GM12892 (cell line): ENCODE results near the gene GOLGA6D.
"Not testable (repeated sequence)": the region's sequence is repeated elsewhere in the genome, so short reads cannot be mapped to it uniquely, and the experiment has no call there.

ENCODE experiments used
- DNase-seq: peaks from one replicate; pipeline ENCODE4 v3.0.0; 2011; ENCODE audit not compliant: insufficient read length
- FAIRE-seq: peaks from 2 replicates; lab custom pipeline; 2011; peaks lifted over from hg19 to GRCh38; lab: Jason Lieb, UNC
- POLR2A ChIP-seq: IDR thresholded peaks from 2 replicates; pipeline ENCODE4 v1.6.1; 2011; ENCODE audit warnings: low read depth, low read length, control low read depth
- POLR2AphosphoS5 ChIP-seq: IDR thresholded peaks from 2 replicates; pipeline ENCODE4 v1.6.1; 2011; ENCODE audit warnings: low read depth, low read length, control low read depth
- TAF1 ChIP-seq: IDR thresholded peaks from 2 replicates; pipeline ENCODE4 v1.6.1; 2011; ENCODE audit warnings: low read depth, mild to moderate bottlenecking, control low read depth, low read length, borderline replicate concordance

Gene GOLGA6D

DNA sequence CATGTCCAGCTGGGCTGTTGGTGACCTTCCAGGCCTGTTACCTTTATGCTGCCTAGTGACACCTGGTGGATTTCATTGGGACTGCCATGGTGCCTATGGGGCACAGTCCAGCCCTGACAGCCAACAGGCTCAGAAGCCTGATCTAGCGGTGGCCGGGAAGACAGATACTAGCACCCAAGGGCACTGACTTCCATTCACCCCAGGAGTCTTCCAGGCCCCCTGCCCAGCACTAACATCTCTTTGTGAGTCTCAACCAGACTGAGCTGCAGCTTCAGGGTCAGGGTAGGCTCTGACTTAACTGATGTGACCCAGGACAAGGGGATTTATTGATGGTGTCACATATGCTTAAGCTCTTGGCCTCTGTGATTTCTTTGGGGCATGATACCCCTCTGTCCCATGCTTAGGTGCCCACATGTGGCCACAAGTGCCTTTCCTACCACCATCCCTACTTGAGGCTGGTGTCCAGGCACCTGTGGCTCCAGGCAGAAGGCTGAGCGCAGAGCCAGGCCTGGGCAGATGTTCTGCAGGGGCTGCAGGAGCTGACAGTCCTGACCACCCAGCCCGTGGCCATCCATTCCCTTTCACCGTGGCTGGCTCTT, 8.0 kb upstream of the GOLGA6D start:
- FAIRE-seq = peak; percentile 73
- DNase-seq = not testable (repeated sequence)

DNA sequence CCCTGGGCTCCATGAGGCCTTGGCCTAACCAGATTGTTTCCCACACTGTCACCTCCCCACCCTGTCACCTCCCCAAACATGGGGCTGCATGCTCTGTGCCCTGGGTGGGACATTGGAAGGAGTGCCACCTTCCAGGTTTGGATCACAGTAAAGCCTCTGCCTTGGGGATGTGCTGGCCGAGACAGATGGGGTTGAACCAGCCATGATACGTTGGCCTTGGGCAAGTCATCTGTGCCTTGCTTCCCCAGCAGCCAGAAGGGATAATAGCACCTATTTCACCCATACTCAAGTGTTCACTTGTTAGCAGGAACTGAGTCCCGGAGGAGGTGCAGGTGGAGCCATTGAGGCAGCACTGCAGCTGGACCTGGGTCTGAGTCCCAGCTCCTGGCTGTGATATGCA, 7.0 kb upstream of the GOLGA6D start:
- FAIRE-seq, DNase-seq: not testable (repeated sequence)

DNA sequence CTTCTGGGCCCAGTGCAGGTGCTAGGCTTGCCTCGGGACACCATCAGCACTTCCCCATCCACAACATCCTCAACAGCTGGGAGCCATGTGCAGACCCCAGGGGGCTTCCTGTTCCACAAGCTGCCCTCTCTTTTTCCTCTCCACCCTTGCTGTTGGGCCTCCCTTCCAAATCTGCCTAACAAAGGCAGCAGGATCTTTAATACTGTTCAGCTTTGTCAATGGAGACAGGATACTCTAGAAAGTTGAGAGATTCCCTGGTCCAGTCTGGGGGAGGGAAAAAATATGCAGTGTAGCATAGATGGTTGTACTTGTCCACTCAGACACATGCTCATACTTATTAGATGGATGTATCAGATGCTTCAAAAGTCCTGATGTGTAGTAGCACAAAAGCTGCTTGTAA, 4.1 kb upstream of the GOLGA6D start:
- not testable (repeated sequence) for DNase-seq, FAIRE-seq

DNA sequence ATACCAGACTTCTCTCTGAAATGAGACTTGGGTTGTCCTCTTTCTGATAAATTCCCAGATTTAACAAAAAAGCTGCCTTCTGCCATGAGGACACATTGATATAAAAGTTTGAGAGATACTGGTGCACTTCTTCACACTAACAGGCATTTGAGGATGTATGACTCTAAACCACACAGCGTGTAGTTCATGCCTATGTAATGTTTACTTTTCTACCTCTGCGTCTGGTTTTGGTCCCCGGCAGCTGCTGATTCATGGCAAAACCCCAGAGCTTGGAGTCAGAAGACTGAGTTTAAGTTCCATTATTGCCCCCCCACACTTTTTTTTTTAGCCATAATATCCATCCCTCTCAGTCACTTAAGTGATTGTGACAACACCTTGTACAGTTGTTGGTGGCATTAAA, 1.5 kb downstream of the GOLGA6D start:
- not testable (repeated sequence) for FAIRE-seq, DNase-seq

DNA sequence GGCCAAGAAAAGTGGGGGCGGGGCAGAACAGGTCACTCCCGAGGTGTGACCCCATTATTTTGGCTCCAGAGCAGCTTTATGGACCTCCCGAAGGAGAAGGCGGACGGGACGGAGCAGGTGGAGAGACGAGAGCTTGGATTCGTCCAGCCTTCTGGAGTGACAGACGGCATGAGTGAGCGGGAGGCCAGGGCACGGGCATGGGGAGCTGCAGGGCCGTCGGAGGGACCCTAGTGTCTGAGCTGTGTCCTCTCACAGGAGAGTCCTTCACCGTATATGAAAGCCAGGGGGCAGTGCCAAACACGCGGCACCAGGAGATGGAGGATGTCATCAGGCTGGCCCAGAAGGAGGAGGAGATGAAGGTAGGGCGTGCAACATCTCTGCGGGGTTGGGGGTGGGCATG, 11.0 kb downstream of the GOLGA6D start:
- FAIRE-seq = not testable (repeated sequence)

DNA sequence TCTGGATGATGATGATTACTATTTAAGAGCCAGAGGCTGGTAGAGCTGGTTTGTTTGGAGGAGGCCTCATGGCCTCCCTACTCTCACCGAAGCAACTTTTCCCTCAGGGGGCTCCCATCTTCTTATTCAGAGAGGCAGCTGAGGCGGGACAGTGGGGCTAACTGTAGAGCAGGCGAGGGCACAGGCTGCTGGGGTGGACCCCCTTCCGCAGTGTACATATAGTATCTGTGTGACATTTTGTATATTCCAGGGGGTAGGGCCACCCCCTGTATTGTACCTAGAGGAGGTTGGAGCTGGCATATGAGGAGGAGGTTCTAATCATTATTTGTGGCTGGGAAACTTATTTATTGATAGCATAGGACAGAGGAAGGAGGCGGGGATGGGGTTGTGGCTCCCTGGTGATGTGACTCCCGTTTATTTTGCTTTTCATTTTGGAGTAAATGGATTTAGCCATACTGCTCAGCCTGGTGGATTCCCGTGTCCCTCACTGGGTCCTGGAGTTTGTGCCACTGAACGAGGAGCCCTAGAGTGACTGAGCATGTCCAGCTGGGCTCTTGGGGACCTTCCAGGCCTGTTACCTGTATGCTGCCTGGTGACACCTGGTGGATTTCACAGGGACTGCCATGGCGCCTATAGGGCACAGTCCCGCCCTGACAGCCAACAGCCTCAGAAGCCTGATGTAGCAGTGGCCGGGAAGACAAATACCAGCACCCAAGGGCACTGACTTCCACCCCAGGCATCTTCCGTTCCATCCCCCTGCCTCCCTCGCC, 16.1 kb downstream of the GOLGA6D start:
- FAIRE-seq = peak; percentile 82
- not testable (repeated sequence) for DNase-seq

More for the DNA sequence above, 11.0 kb downstream of the GOLGA6D start:
- not testable (repeated sequence) for DNase-seq

DNA sequence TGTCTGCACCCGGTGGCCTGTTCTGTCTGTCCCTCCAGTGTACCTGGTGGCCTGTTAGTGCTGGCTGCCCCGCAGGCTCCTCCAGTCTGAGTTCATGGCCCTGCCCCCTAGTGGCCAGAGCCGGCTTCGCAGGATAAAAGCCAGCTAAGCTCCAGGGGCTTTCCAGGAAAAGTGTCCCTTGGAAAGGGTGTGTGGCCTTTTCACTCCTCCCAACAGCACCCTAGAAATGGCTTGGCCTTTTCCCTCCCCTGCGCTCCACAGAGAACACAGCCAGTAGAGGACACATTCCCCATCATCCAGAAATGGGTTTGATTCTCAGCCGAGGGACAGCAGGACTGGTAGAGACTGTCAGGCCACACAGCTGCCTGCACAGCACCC, 16.7 kb downstream of the GOLGA6D start:
- not testable (repeated sequence) for DNase-seq, FAIRE-seq

DNA sequence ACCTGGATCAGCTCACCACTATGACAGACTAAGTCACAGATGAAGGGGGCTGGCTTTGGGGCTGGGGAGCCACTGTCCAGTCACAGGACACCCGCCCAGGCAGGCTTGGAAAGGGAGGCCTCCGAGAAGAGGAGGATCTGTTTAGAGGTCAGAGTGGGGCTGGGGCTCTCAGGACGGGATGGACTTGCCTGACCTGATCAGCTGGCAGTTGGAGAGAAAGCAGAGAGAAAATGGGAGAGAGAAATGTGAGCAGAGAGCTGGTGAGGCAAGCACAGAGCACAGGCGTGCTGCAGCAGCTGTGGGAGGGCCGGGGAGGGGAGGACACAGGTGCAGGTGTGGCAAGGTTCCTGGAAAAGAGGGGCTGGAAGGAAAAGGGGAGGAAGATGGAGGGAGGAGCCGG, 17.4 kb downstream of the GOLGA6D start:
- FAIRE-seq, DNase-seq: not testable (repeated sequence)

DNA sequence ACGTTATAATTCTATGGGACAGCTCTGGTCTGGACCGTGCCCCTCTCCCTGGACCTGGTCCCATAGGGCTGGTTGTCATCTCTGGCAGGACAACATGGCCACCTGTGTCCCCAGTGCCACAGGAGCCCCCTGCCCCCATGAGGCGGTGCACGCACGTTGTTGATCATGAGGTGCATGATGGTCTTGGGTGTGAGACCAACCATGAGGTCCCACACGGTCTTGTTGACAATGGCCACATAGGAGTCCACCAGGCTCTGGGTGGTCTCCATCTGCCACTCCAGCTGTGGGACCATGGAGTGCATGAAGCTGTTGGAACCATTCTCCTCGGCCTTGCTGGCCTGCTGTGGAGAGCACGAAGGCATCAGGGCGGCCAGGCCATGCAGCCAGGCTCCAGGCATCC, 19.7 kb downstream of the GOLGA6D start:
- TF ChIP-seq TAF1 = no peak
- TF ChIP-seq POLR2AphosphoS5 = no peak
- no peak for TF ChIP-seq POLR2A

DNA sequence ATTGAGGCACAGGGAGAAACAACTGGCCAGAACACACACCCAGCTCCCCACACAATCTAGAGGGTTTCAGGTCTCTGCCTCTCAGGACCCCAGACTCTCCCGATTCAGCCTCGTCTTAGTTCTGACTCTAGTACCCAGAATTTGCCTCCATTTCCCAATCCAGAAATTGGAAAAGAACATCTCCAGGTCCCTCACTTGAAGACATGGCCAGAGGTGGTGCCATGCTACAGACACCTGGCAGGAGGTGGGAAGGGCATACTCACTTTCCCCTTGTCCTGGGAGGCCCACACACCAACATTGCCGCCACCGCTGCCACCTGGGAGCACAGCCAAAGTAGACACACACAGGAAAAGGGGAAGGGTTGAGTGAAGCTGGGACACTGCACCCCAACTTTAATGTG, 20.1 kb downstream of the GOLGA6D start:
- FAIRE-seq, DNase-seq: not testable (repeated sequence)

More for the DNA sequence above, 19.7 kb downstream of the GOLGA6D start:
- DNase-seq = no peak
- FAIRE-seq = no peak

DNA sequence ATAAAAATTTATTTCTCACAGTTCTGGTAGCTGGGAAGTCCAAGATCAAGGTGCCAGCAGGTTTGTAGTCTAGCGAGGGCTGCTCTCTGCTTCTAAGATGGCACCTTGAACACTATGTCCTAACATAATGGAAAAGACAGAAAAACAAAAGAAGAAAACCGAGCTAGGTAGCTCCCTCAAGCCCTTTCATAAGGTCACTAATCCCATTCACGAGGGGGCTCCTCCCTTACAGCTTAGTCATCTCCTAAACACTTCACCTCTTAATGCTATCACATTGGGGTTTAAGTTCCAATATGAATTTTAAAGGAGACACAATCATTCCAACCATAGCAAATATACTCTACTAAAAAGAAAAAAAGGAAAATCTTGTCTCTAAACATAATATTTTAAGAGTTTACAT, 23.6 kb downstream of the GOLGA6D start:
- no peak for FAIRE-seq
- DNase-seq = no peak
- TF ChIP-seq POLR2A (no peak), POLR2AphosphoS5 (no peak), TAF1 (no peak)

DNA sequence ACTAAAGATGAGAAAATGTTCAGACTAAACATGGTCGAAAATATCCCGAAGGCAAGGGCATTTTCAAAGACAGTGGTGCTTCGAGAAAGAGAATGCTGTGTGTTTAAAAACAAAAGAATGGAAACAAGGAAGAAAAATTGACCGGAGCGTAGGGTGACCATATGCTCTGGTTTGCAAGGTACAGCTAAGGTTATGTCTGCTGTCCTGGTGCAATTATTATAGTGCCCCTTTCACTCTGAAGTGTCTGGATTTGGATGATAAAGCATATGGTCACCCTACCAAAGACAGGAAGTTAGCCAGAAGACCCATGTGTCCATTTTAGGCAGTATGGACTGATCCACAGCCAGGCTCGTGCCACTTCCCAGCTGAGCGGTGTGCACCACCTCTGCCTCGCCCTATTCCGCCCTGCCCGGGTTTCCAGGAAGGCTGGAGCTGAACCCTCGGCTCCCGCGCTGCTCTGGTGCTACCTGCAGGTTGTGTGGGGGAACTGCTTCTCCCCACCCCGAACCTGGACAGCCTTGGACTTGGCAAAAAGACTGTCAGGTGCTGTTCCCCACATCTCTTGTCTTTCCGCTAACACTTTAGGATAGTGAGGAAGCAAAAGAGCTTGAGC, 25.2 kb downstream of the GOLGA6D start:
- FAIRE-seq = no peak
- no peak for TF ChIP-seq POLR2A
- no peak for TF ChIP-seq POLR2AphosphoS5
- no peak for TF ChIP-seq TAF1
- DNase-seq = no peak

DNA sequence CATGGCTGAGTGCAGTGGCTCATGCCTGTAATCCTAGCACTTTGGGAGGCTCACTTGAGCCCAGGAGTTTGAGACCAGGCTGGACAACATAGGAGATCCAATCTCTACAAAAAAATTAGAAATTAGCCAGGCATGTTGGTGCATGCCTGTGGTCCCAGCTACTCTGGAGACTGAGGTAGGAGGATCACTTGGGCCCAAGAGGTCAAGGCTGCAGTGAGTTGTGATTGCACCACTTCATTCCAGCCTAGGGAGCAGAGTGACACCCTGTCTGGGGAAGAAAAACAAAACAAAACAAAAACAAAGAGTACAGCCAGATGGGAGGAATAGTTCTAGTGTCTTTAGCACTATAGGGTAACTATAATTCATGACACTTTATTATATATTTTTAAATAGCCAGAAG, 27.1 kb downstream of the GOLGA6D start:
- TF ChIP-seq POLR2AphosphoS5 (no peak), TAF1 (no peak), POLR2A (no peak)
- FAIRE-seq (no peak), DNase-seq (no peak)

DNA sequence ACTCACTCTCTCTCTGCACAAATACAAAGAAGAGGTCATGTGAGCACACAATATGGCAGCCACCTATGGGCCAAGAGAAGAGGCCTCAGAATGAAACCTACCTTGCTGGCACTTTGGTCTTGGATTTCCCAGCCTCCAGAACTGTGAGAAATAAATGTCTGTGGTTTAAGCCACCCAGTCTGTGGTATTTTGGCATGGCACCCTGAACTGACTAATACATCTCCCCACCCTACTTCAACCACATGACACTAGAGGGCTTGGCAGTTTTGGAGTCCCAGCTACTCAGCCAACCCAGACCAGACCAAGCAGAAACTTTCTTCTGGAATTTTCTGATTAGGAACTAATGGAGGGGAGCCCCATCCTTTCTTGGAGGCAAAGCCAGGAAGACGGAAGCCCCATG, 29.9 kb downstream of the GOLGA6D start:
- not testable (repeated sequence) for DNase-seq, FAIRE-seq
